Measurements from ENCODE around the gene RC3H2. TPM values are rescaled to one million over a fixed set of nuclear protein-coding genes. Genes with fewer than 3 reads are reported as not detected.

Gene RC3H2
- total and polyA plus RNA-seq, 2 of the 13 experiments (the other 11 are each of a cell fraction or from before 2014, with no cell fraction given) = 21.0 to 36.4 TPM

- TF ChIP-seq ZNF646 (CRISPR knock-in tag; IDR thresholded peaks at IDR 0.05) (no peak), ZBTB20 (CRISPR knock-in tag; IDR thresholded peaks at IDR 0.05; ENCODE audit: borderline replicate concordance, low read depth) (no peak), NFRKB (IDR thresholded peaks at IDR 0.05) (no peak), SRY (CRISPR knock-in tag; IDR thresholded peaks at IDR 0.05) (peak; percentile 56; the same call in 1 of the 2 replicates), ZNF616 (CRISPR knock-in tag; IDR thresholded peaks at IDR 0.05; ENCODE audit: low read depth) (no peak), PRDM15 (CRISPR knock-in tag; IDR thresholded peaks at IDR 0.05) (peak; percentile 54; the same call in 1 of the 2 replicates), ELF1 (CRISPR knock-in tag; IDR thresholded peaks at IDR 0.05) (peak; percentile 88), PRDM4 (CRISPR knock-in tag; IDR thresholded peaks at IDR 0.05; ENCODE audit: borderline replicate concordance) (no peak), ZNF160 (CRISPR knock-in tag; IDR thresholded peaks at IDR 0.05) (peak; percentile 33; the same call in 1 of the 2 replicates), ZNF382 (CRISPR knock-in tag; IDR thresholded peaks at IDR 0.05; ENCODE audit: borderline replicate concordance) (no peak), NFE2 (CRISPR knock-in tag; IDR thresholded peaks at IDR 0.05) (no peak)
- TF ChIP-seq, protein P1, sequence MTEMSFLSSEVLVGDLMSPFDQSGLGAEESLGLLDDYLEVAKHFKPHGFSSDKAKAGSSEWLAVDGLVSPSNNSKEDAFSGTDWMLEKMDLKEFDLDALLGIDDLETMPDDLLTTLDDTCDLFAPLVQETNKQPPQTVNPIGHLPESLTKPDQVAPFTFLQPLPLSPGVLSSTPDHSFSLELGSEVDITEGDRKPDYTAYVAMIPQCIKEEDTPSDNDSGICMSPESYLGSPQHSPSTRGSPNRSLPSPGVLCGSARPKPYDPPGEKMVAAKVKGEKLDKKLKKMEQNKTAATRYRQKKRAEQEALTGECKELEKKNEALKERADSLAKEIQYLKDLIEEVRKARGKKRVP (CRISPR knock-in tag; IDR thresholded peaks at IDR 0.05) = 0 out of 4 replicates have a peak, but pooled peaks of 1 of the 2 experiments have one; percentile 10
Measured at GRCh38 chr9:122912964-122913673, 8.0 kb upstream of the RC3H2 start, which contains the start of gene ZBTB6 (continued).
